Upper lobe of left lung (tissue), 4 donors: ENCODE measurements around the gene OAS2.

Source experiments
- CTCF ChIP-seq, 6 experiments: fragments of 450-650 bp in 4 of 6; fragments of 200-600 bp in 2 of 6; sonication (generic) in 2 of 6; IDR thresholded peaks; one replicate each; pipeline ENCODE4 v1.5.1; 2016 to 2019; ENCODE audit warnings: antibody characterized with exemption in 6 of 6
- POLR2A ChIP-seq, 4 donors: fragments of 450-650 bp; IDR thresholded peaks; one replicate each; pipeline ENCODE4 v1.5.1; 2016 to 2017; ENCODE audit warnings: antibody characterized with exemption in 4 of 4, mild to moderate bottlenecking in 2 of 4

- TF ChIP-seq CTCF (IDR thresholded peaks at IDR 0.05) (no peak), POLR2A (IDR thresholded peaks at IDR 0.05) (no peak)
Observed at GRCh38 chr12:112944024-112944690, 34.2 kb upstream of the OAS2 start.
